ENCODE measurements around the gene TMED5.
"Not testable (repeated sequence)": the region's sequence is repeated elsewhere in the genome, so short reads cannot be mapped to it uniquely, and the experiment has no call there.

The TMED5 gene

DNA sequence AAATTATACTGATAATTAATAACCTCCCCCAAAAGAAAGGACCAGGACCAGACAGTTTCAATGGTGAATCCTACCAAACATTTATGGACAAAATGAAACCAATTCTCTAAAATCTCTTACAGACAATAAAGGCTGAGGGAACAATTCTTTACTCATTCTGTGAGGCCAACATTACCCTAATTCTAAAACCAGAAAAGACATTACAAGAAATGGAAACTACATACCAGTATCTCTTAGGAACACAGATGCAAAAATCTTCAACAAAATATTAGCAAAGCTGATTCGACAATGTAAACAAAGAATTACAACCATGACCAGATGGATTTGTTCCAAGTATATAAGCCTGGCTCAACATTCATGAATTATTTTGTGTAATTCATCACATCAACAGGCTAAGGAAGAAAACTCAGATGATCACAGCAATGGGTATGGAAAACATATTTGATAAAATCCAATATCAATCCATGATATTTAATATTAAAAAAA, 8.6 kb downstream of the TMED5 start:
- no peak for DNase-seq (ENCODE audit: low read depth)

DNA sequence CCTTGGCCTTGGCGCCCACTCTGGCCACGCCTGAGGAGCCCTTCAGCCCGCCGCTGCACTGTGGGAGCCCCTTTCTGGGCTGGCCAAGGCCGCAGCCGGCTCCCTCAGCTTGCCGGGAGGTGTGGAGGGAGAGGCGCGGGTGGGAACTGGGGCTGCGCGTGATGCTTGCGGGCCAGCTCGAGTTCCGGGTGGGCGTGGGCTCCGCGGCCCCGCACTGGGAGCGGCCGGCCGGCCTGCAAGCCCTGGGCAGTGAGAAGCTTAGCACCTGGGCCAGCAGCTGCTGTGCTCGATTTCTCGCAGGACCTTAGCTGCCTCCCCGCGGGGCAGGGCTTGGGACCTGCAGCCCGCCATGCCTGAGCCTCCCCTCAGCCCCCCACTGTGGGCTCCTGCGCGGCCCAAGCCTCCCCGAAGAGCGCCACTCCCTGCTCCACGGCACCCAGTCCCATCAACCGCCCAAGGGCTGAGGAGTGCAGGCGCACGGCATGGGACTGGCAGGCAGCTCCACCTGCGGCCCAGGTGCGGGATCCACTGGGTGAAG, 10.0 kb downstream of the TMED5 start:
- DNase-seq (ENCODE audit: low read depth), result not testable (repeated sequence)

DNA sequence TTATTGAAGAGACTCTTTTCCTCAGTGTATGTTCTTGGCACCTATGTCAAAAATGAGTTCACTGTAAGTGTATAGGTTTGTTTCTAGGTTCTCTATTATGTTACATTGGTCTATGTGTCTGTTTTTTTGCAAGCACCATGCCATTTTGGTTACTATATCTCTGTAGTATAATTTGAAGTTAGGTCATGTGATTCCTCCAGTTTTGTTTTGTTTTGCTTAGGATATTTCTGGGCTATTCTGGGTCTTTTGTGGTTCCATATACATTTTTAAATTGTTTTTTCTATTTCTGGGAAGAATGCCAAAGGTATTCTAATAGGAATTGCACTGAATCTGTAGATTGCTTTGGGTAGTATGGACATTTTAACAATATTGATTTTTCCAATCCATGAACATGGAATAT, 13.2 kb downstream of the TMED5 start:
- no peak for DNase-seq (ENCODE audit: low read depth)

DNA sequence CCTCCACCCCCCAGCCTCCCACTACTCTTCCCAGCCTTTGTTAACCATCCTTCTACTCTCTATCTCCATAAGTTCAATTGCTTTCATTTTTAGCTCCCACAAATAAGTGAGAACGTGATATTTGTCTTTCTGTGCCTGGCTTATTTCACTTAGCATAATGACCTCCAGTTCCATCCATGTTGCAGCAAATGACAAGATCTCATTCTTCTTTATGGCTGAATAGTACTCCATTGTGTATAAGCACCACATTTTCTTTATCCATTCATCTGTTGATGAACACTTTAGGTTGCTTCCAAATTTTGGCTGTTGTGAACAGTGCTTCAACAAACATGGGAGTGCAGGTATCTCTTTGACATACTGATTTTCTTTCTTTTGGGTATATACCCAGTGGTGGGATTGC, 14.3 kb downstream of the TMED5 start:
- not testable (repeated sequence) for DNase-seq (ENCODE audit: low read depth)

DNA sequence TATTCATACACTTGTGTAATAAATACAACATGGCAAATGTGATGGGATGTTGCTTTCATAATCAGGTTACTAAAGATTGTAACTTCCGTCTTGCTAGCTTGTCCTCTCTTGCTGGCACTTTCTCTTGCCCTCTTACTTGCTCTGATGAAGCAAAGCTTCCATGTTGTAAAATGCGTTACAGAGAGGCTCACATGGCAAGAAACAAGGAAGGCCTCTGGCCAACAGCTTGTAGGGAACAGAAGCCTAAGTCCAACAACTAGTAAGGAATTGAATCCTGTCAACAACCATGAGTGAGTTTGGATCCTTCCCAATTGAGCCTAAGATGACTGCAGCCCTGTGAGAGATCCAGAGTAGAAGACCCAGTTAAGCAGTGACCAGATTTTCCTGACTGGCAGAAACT, 15.4 kb downstream of the TMED5 start:
- DNase-seq (ENCODE audit: low read depth), result no peak

GRCh38 chr1:93163314-93163713, 16.9 kb downstream of the TMED5 start:
- DNase-seq (ENCODE audit: low read depth), result not testable (repeated sequence)

- DNase-seq (ENCODE audit: low read depth), result no peak
Observed at GRCh38 chr1:93159337-93159736, 20.9 kb downstream of the TMED5 start.

- DNase-seq (ENCODE audit: low read depth), result no peak
Observed at GRCh38 chr1:93155335-93155734, 24.9 kb downstream of the TMED5 start.

GRCh38 chr1:93154898-93155297, 25.3 kb downstream of the TMED5 start:
- no peak for DNase-seq (ENCODE audit: low read depth)

DNA sequence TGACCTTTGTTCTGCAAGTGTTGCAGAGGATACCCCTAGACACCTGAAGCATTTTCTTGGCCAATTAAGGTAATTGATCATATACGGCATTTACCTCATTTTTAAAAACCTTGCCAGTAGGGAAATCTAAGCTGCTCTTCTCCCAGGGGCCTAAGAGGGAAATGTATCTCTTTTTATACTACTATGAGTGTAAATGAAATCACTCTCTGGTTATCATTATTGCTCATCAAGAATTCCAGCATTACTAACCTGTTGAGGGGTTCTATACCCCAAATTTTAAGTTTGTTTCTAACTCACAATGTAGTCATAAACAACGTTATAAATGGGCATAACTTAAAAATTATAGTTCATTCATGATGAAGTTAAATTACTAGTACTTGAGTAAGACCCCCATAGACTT, 27.4 kb downstream of the TMED5 start:
- DNase-seq (ENCODE audit: low read depth), result no peak

DNA sequence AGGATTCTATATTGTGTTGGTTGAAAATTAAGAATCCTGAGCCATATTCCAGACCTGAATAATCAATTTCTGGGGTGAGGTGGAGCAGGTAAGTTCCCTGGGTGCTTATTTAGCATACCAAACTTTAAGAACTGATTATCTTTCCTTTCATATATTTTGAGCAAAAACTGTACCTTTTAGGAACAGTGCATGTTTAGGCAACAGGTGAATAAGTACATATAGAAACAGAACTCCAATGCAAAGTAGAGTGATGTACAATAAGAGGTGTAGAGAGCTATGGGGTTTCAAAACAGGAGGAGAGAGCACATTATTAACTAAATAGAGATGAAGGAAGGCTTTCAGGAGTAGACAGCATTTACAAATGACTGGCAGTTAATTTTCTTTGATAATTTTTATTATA, 28.7 kb downstream of the TMED5 start:
- no peak for DNase-seq (ENCODE audit: low read depth)

- no peak for DNase-seq (ENCODE audit: low read depth)
Observed at GRCh38 chr1:93150729-93151128, 29.5 kb downstream of the TMED5 start.

DNA sequence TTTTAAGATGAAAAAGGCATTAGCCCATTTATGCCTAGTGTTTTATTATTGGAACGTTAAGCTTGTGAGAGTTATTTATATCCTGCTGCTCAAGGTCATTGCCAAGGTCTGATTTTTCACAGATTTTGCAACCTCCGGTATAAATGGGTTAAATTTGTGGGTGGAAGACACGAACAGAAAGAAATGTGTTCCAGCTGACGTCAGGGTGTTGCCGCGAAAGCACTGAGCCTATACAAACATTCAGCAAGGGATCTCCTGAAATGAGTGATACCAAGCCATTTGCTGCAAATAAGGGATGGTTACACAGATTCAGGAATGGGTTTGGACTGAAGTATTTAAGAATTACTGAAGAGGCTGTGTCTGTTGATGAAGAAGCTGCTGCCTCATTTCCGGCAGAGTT, 32.2 kb downstream of the TMED5 start:
- no peak for DNase-seq (ENCODE audit: low read depth)

- DNase-seq (ENCODE audit: low read depth), result no peak
Observed at GRCh38 chr1:93143769-93144168, 36.4 kb downstream of the TMED5 start.

DNA sequence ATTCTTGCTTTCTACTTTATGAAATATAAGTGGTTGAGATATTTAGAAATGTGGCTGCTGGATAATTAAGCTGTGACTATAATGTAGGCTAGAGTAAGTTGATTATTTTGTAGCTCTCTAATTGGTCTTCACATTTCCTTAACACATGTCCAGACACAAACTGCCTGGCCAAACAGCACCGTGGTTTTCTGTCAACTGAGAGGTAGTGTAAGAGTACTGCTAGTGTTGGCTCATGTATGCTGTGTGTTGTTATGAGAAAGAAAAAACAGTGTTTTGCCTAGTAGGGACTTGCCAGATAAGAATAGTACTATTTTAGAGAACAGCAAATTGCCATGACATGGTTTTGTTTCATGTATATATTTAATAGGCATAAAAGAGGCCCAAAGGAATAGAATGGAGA, 37.1 kb downstream of the TMED5 start:
- DNase-seq (ENCODE audit: low read depth), result no peak

DNA sequence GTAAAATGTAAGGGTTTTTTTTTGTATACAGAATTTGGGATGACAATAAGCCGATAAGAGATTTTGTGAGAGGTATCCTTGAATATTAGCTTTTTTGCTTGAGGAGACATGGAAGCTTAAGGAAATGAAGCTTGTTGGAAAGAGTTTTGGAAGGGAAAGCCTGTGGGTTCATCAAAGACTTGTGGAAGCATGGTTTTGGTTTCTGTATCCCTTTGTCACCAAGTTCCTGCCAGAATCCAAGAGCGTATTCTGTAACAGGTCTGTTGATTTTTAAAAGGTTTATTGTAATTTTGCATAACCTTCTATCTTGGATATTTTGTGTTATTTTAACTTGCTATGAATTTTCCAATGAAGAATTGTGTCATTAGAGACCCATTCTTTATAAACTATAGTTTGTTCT, 38.1 kb downstream of the TMED5 start:
- no peak for DNase-seq (ENCODE audit: low read depth)

- DNase-seq (ENCODE audit: low read depth), result no peak
Observed at GRCh38 chr1:93140106-93140505, 40.1 kb downstream of the TMED5 start.

GRCh38 chr1:93137604-93138292, 42.5 kb downstream of the TMED5 start:
- no peak for DNase-seq (ENCODE audit: low read depth)

DNA sequence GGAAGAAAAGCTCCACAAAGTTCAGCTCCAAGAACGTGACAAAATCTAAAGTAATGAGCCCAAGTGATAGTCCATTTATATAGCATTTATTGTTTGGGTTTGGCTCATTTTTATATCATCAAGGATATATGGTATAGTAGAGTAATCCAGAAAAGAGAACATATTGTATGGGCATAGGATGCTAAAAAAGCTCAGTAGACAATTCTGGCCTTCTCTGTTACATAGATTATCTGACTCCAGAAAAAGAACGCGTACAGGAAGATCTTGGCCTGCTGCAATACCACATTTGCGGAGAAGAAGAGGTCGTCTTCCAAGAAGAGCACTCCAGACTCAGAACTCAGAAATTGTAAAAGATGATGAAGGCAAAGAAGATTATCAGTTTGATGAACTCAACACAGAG, 43.8 kb downstream of the TMED5 start:
- no peak for DNase-seq (ENCODE audit: low read depth)

- no peak for DNase-seq (ENCODE audit: low read depth)
Observed at GRCh38 chr1:93132638-93133037, 47.6 kb downstream of the TMED5 start.

DNA sequence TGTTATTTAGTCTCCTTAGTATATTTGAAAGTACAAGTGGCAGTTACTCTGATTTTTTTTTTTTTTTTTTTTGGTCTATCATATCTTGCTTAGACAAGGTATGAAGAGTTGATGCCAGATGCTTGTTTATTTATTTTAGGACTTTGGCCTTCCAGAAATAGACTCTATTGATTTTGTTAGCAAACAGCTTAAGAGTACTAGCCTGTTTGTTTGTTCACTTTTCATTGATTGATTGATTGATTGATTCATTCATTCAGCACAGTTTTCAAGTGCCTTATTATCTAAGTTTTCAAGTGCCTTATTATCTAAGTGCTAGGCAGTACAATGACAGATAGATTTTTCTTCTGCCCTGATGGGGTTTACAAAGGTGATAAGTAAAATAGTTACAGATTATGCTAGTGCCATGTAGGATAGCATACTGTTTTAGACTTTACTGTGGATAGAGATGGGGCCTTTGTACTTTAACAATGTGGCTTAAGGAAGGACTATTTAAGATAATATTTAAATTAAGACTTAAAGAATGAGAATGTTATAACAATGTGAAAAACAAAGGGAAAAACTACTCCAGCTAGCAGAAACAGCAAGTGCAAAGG, 50.6 kb downstream of the TMED5 start:
- no peak for DNase-seq (ENCODE audit: low read depth)

- DNase-seq (ENCODE audit: low read depth), result no peak
Observed at GRCh38 chr1:93124556-93125355, 55.5 kb downstream of the TMED5 start.

All from HS-5 (cell line).